Mesothelial cell of epicardium (in vitro differentiated cells): ENCODE measurements around the gene HOXA5. TPM values are rescaled to one million over a fixed set of nuclear protein-coding genes. Genes with fewer than 3 reads are reported as not detected.

Source experiments
- DNase-seq, 2 experiments: peaks; one replicate each; pipeline ENCODE4 v3.0.0; 2021; ENCODE audit warnings: low spot score in 2 of 2; ENCODE audit not compliant: unreplicated experiment in 2 of 2
- H3K27ac Mint-ChIP-seq: 2 replicates; pipeline ENCODE4 v1.8.0; 2021; ENCODE audit warnings: mixed read lengths
- H3K27me3 Mint-ChIP-seq: 2 replicates; pipeline ENCODE4 v1.8.0; 2021; ENCODE audit warnings: low read depth, mixed read lengths
- H3K36me3 Mint-ChIP-seq: 2 replicates; pipeline ENCODE4 v1.8.0; 2021; ENCODE audit warnings: mixed read lengths
- H3K4me1 Mint-ChIP-seq: 2 replicates; pipeline ENCODE4 v1.8.0; 2021; ENCODE audit warnings: mixed read lengths
- H3K4me3 Mint-ChIP-seq: 2 replicates; pipeline ENCODE4 v1.8.0; 2021; ENCODE audit warnings: mild to moderate bottlenecking, moderate library complexity, mixed read lengths
- H3K9me3 Mint-ChIP-seq: 2 replicates; pipeline ENCODE4 v1.8.0; 2021; ENCODE audit warnings: mixed read lengths
- total RNA-seq: library from RNA; stranded (reverse); gene quantifications from 3 replicates; pipeline ENCODE4 v1.2.1, GENCODE V29; 2021
- TF ChIP-seq, protein P1 (sequence below): fragments of 200-600 bp; sonication (generic); IDR thresholded peaks from one replicate; pipeline ENCODE4 v1.5.0; 2021; ENCODE audit warnings: antibody characterized with exemption; ENCODE audit not compliant: unreplicated experiment

HOXA5 gene
- total RNA-seq, 1 donor from 2014 or later = 133 TPM

DNA sequence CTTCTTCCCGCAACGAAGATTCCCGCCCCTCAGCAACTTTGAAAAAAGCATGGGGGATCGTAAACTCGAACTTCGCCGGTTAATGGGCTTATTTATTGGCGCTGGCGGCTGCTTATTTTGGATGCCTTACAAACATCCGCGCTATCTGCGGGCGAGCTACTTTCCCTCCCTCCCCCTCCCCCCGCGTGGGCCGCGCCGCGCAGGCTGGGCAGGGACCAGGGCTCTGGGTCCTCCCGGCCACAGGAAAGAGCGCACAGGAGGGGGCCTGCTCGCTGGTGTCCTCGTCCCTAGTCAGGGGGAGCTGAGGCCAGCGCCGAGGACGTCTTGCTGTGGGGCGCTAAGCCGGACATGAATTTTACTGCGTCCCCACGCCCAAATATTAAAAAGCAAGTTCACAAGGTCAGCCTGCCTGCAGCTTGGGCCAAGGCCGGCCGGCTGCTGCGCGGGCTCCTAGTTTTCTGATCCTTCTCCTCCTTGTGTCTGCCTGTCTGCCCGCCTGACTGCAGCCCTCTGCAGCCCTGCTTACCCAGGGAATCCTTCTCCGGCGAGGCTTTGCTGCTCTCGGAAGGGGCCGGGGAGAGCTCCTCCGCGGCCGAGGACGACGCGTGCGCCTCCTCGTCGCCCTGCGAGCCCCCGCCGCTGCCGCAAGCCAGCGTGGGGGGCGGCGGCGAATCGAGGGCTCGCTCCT, 29.5 kb upstream of the HOXA5 start:
- DNase-seq = peak; percentile 45 to 65
- Mint-ChIP-seq H3K4me1 (peaks cover 26% of the 10 kb centered on the region), H3K36me3 (no peaks in the 10 kb centered on the region), H3K4me3 (peak overlapping the region; percentile 69), H3K9me3 (no peaks in the 10 kb centered on the region), H3K27ac (peak overlapping the region; percentile 90), H3K27me3 (peaks cover 88% of the 10 kb centered on the region)
- TF ChIP-seq, protein P1, sequence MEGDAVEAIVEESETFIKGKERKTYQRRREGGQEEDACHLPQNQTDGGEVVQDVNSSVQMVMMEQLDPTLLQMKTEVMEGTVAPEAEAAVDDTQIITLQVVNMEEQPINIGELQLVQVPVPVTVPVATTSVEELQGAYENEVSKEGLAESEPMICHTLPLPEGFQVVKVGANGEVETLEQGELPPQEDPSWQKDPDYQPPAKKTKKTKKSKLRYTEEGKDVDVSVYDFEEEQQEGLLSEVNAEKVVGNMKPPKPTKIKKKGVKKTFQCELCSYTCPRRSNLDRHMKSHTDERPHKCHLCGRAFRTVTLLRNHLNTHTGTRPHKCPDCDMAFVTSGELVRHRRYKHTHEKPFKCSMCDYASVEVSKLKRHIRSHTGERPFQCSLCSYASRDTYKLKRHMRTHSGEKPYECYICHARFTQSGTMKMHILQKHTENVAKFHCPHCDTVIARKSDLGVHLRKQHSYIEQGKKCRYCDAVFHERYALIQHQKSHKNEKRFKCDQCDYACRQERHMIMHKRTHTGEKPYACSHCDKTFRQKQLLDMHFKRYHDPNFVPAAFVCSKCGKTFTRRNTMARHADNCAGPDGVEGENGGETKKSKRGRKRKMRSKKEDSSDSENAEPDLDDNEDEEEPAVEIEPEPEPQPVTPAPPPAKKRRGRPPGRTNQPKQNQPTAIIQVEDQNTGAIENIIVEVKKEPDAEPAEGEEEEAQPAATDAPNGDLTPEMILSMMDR = no peak

DNA sequence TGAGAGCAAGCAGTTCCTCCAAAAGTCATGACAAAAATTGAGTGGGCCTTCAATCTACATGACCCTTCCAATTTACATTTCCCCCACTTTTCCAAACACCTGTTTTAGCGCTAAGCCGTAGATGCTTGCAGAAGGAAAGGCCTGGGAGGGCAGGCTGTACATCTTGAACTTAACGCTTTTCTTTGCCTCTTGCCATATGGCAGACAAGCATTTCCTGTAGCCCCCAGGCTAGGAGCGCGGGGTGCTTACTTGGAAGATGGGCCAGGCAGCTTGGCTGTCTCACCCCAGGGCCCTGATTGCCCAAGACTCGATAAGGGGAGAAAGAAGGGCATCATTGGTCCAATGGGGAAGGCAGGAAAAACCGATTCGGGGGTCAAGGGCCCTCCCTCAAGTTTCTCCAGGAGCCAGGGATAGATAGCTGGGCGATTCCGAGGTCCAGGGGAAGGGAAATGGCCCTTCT, 28.9 kb upstream of the HOXA5 start:
- Mint-ChIP-seq H3K27ac (peak overlapping the region; percentile 90), H3K4me1 (peaks cover 31% of the 10 kb centered on the region), H3K27me3 (peaks cover 88% of the 10 kb centered on the region), H3K4me3 (peak overlapping the region; percentile 69), H3K36me3 (no peaks in the 10 kb centered on the region), H3K9me3 (no peaks in the 10 kb centered on the region)
- DNase-seq = peak; percentile 14 to 39
- TF ChIP-seq, protein P1 = no peak

DNA sequence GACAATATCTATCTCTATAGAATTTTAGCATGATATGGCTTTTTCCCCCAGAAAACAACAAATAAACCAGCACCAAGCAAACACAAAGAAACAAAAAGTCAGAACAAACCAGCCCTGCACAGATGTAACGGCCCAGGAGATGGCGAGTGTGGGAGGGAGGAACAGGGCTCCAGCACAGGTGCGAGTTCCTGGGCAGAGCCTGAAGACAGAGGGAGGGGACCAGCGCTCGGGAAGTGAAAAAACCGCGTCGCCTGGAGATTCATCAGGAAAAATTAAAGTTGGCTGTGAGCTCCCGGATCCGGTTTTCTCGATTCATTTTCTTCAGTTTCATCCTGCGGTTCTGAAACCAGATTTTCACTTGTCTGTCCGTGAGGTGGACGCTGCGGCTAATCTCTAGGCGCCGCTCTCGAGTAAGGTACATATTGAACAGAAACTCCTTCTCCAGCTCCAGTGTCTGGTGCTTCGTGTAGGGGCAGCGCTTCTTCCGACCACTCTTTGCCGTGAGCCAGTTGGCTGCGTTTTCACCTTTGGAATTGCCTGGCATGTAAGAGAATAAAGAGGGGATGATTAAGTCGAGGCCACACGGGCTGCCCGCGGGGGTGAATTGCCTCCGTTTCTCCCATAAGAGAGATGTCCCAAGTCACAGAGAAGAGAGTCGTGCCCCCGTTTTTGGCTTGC, 28.3 kb upstream of the HOXA5 start:
- H3K4me3 Mint-ChIP-seq = peak overlapping the region; percentile 69
- peak overlapping the region; percentile 90 for H3K27ac Mint-ChIP-seq
- peaks cover 36% of the 10 kb centered on the region for H3K4me1 Mint-ChIP-seq
- H3K27me3 Mint-ChIP-seq = peaks cover 88% of the 10 kb centered on the region
- no peaks in the 10 kb centered on the region for H3K36me3 Mint-ChIP-seq
- DNase-seq = peak in 1 of 2 experiments; percentile 19
- no peaks in the 10 kb centered on the region for H3K9me3 Mint-ChIP-seq
- TF ChIP-seq, protein P1 = no peak

DNA sequence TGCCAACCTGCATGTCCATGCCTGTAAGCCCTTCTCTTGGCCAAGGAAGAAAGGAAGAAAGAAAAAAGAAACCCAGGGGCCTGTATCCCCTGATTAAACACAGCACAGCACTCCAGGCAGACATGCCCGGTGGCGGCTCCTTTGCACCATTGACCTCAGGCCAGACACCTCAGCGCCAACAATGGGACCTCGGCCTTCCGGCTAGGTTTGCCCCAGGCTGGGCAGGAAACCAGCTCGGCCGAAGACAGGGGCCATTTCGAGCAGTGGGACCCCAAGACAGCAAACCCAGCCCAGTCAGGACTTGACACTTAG, 27.8 kb upstream of the HOXA5 start:
- Mint-ChIP-seq H3K27ac (peak overlapping the region; percentile 90), H3K4me1 (peaks cover 37% of the 10 kb centered on the region), H3K4me3 (peak overlapping the region; percentile 69), H3K36me3 (no peaks in the 10 kb centered on the region), H3K9me3 (no peaks in the 10 kb centered on the region), H3K27me3 (peaks cover 88% of the 10 kb centered on the region)
- DNase-seq = peak in 1 of 2 experiments; percentile 11
- TF ChIP-seq, protein P1 = no peak

DNA sequence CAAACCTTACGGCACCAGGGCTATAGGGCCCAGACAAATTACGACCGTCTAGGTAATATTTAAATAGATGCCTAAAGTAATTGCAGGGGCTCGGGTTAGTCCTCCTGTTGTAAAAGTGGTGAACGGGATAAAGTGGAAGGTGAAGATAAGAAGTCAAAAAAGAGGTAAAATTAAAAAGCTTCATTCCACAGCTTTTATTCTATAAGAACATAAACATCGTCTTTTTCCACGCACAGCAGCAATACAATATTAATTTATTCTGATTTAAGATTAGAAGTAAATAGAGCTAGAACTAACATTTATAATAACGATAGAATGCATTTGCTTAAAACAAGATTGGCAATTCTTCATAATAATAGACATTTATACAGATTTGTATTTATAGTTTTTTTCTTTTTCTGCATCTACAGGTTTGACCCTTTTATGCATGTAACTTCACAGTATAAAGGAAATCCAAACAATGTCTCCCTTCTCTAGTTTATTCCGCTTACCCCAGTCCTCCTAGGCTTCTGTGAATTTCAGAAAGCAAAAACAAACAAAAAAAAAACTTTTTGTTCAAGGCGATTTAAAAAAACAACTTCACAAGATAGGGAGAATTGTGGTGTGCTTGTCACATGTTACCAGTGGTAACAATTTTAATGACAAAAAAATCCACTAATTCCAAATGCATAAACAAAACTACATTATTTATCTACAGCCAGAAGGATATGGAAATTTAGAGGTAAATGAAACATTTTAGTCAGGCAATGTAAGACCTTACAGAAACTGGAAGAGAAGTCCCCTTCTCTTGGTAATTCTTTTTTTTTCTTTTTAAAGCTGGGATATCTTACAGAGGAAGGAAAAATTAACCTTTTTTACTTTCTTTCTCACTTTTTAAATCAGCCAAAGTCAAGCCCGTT, 27.2 kb upstream of the HOXA5 start:
- TF ChIP-seq, protein P1 = no peak
- Mint-ChIP-seq H3K4me1 (peaks cover 39% of the 10 kb centered on the region), H3K27me3 (peaks cover 88% of the 10 kb centered on the region), H3K9me3 (no peaks in the 10 kb centered on the region), H3K36me3 (no peaks in the 10 kb centered on the region), H3K27ac (peak overlapping the region; percentile 91), H3K4me3 (peak overlapping the region; percentile 71)
- no peak for DNase-seq
